SIG-M5 treated with dmso at 0.1 percent for 504 hours (cell line): ENCODE data around the gene SLC24A3.

Experiments
- DNase-seq: peaks from one replicate; lab custom pipeline; 2025; ENCODE audit not compliant: unreplicated experiment; lab: John Stamatoyannopoulos, UW

The SLC24A3 gene

GRCh38 chr20:19757487-19758132 lies 545.2 kb downstream of the SLC24A3 start:
- DNase-seq: peak; percentile 65

- DNase-seq: no peak
These were observed 545.7 kb downstream of the SLC24A3 start, which contains the start of gene RIN2 for GRCh38 chr20:19758133-19758500. RIN2 (plus strand) TSS chr20:19758258; CDS start chr20:19889602, 131,344 bp downstream.

- DNase-seq: peak; percentile 53
These were observed 546.3 kb downstream of the SLC24A3 start for GRCh38 chr20:19758501-19759331.

GRCh38 chr20:19760371-19760721 lies 547.9 kb downstream of the SLC24A3 start:
- DNase-seq: no peak

GRCh38 chr20:19761326-19761725 lies 548.9 kb downstream of the SLC24A3 start:
- no peak for DNase-seq

GRCh38 chr20:19761841-19762240 lies 549.4 kb downstream of the SLC24A3 start:
- DNase-seq: no peak

- DNase-seq: no peak
These were observed 551.8 kb downstream of the SLC24A3 start for GRCh38 chr20:19764207-19764606.

GRCh38 chr20:19765266-19765665 lies 552.8 kb downstream of the SLC24A3 start:
- no peak for DNase-seq

GRCh38 chr20:19765913-19766312 lies 553.5 kb downstream of the SLC24A3 start:
- DNase-seq: no peak

GRCh38 chr20:19767070-19767469 lies 554.6 kb downstream of the SLC24A3 start:
- DNase-seq: peak; percentile 72

- DNase-seq: no peak
These were observed 555.9 kb downstream of the SLC24A3 start for GRCh38 chr20:19768325-19768842.

- no peak for DNase-seq
These were observed 557.1 kb downstream of the SLC24A3 start for GRCh38 chr20:19769507-19769906.

GRCh38 chr20:19770375-19770774 lies 557.9 kb downstream of the SLC24A3 start:
- no peak for DNase-seq

- no peak for DNase-seq
These were observed 558.6 kb downstream of the SLC24A3 start for GRCh38 chr20:19771031-19771430.
